GM10266 (cell line): ENCODE measurements around the gene OAS1.

Experiments
- DNase-seq: peaks from one replicate; pipeline ENCODE4 v3.0.0; 2012; ENCODE audit errors: extremely low spot score
- TF ChIP-seq, protein P1 (sequence below): IDR thresholded peaks from 2 replicates; pipeline ENCODE4 v1.5.1; 2012; ENCODE audit warnings: mild to moderate bottlenecking, low read depth; ENCODE audit not compliant: control insufficient read depth, insufficient read depth; ENCODE audit errors: missing control alignments

Gene OAS1

DNA sequence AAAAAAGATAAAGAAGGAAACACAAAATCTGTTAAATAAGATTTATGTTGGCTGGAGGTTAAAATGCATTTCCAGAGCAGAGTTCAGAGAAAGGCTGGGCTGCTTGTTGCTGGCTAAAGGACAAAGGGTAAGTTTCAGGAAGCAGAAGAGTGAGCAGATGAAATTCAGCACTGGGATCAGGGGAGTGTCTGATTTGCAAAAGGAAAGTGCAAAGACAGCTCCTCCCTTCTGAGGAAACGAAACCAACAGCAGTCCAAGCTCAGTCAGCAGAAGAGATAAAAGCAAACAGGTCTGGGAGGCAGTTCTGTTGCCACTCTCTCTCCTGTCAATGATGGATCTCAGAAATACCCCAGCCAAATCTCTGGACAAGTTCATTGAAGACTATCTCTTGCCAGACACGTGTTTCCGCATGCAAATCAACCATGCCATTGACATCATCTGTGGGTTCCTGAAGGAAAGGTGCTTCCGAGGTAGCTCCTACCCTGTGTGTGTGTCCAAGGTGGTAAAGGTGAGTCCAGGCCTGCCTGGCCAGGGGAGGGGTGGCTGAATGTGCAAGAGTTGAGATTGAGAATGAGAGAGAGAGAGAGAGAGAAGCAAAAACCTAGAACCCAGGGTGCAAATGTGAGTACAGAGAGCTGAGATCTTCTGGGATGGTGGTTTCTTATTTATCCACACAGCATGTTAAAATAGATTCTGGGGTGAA, at the start of gene OAS1:
Gene OAS1 (plus strand): TSS at position 251 of the 703 bp plus-strand sequence. CDS start 78 bp downstream, at position 329.
- TF ChIP-seq, protein P1, sequence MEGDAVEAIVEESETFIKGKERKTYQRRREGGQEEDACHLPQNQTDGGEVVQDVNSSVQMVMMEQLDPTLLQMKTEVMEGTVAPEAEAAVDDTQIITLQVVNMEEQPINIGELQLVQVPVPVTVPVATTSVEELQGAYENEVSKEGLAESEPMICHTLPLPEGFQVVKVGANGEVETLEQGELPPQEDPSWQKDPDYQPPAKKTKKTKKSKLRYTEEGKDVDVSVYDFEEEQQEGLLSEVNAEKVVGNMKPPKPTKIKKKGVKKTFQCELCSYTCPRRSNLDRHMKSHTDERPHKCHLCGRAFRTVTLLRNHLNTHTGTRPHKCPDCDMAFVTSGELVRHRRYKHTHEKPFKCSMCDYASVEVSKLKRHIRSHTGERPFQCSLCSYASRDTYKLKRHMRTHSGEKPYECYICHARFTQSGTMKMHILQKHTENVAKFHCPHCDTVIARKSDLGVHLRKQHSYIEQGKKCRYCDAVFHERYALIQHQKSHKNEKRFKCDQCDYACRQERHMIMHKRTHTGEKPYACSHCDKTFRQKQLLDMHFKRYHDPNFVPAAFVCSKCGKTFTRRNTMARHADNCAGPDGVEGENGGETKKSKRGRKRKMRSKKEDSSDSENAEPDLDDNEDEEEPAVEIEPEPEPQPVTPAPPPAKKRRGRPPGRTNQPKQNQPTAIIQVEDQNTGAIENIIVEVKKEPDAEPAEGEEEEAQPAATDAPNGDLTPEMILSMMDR = no peak
- peak; percentile 66 for DNase-seq

GRCh38 chr12:112859291-112859690, 47.5 kb upstream of the OAS1 start:
- TF ChIP-seq, protein P1 = no peak
- DNase-seq = no peak

- TF ChIP-seq, protein P1 = no peak
These were observed 46.6 kb upstream of the OAS1 start for GRCh38 chr12:112860181-112860580.

DNA sequence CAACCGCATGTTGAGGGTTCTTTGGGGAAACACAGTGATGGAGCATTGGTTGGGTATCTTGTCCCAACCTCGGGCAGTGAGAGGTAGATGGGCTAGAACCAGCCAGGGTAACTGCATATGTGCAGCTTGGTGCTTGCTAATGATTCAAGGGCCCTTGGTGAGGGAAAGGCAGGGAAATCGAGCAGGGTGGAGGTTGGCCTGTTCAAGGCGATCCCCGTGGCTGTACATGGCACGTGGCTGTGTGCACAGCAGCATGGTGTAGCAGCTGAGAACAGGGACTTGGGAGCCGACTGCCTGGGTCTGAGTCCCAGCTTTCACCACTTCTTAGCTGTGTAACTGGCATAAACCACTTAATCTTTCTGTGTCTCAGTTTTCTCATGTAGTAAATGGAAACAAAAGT, 45.5 kb upstream of the OAS1 start:
- DNase-seq = no peak
- TF ChIP-seq, protein P1 = no peak

More at GRCh38 chr12:112860181-112860580, 46.6 kb upstream of the OAS1 start:
- no peak for DNase-seq

- DNase-seq = no peak
- TF ChIP-seq, protein P1 = no peak
These were observed 44.0 kb upstream of the OAS1 start for GRCh38 chr12:112862636-112863290.

GRCh38 chr12:112868459-112869041, 38.2 kb upstream of the OAS1 start:
- DNase-seq = no peak
- TF ChIP-seq, protein P1 = no peak

DNA sequence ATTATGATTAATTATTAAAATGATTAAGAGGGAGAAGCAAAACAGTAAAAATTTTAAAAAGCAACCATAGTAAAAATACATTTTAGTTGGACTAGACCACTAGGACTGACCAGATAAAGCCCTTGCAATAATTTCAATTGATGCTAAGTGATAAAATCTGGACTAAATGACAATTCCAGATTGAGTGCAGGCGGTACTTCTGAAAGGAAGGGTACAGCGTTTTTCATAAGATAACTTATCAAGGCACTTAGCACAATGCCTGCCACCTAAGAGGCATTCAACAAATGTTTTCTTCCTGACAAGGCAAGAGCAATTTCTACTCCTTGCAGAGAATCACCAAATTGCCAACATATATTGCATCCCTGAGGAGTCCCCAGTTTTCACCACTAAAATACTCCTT, 37.7 kb upstream of the OAS1 start:
- DNase-seq = no peak
- TF ChIP-seq, protein P1 = no peak
